DND-41 (cell line): ENCODE measurements around the gene RBM19.

Experiments
- EZH2 ChIP-seq: IDR thresholded peaks from 3 replicates; pipeline ENCODE4 v1.6.1; 2012; ENCODE audit warnings: borderline replicate concordance, low read depth, mild to moderate bottlenecking, moderate library complexity, low read length, inconsistent platforms; ENCODE audit not compliant: severe bottlenecking
- TF ChIP-seq, protein P1 (sequence below): IDR thresholded peaks from 2 replicates; pipeline ENCODE4 v1.5.1; 2012; ENCODE audit warnings: borderline replicate concordance, low read length, moderate library complexity, mild to moderate bottlenecking; ENCODE audit not compliant: poor library complexity, severe bottlenecking; ENCODE audit errors: extremely low read depth

DNA sequence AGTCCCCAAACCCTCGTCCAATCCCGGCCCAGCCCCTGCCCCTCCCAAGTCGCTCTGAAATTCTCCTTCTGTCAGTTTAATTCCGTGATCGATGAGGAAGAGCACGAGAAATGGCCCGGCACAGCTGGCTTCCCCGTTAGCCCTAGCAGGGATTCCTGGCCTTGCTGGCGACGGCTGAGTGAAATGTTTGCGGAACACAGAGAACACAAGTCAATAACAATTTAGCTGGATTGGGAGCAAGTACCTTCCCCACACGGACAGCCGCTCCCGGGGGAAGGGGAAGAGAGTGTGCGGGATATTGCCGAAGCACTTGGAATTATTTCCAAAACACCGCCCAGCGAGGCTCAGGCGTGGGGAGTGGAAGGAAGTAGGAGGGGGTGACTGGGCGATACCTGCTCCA is 134.6 kb downstream of the RBM19 start:
- TF ChIP-seq, protein P1, sequence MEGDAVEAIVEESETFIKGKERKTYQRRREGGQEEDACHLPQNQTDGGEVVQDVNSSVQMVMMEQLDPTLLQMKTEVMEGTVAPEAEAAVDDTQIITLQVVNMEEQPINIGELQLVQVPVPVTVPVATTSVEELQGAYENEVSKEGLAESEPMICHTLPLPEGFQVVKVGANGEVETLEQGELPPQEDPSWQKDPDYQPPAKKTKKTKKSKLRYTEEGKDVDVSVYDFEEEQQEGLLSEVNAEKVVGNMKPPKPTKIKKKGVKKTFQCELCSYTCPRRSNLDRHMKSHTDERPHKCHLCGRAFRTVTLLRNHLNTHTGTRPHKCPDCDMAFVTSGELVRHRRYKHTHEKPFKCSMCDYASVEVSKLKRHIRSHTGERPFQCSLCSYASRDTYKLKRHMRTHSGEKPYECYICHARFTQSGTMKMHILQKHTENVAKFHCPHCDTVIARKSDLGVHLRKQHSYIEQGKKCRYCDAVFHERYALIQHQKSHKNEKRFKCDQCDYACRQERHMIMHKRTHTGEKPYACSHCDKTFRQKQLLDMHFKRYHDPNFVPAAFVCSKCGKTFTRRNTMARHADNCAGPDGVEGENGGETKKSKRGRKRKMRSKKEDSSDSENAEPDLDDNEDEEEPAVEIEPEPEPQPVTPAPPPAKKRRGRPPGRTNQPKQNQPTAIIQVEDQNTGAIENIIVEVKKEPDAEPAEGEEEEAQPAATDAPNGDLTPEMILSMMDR: no peak
- TF ChIP-seq EZH2: no peak
